ENCODE results near the gene SDF4.

- TF ChIP-seq POLR2A (IDR thresholded peaks at IDR 0.05), result no peak
- TF ChIP-seq CTCF (IDR thresholded peaks at IDR 0.05), result no peak
- no peak for TF ChIP-seq POLR2AphosphoS5 (IDR thresholded peaks at IDR 0.05)
Observed at GRCh38 chr1:1204425-1204920, 27.3 kb downstream of the SDF4 start.
